HL-60 (cell line): Measurements from ENCODE around the gene NEK7.
"Not testable (repeated sequence)": the region's sequence is repeated elsewhere in the genome, so short reads cannot be mapped to it uniquely, and the experiment has no call there.

Experiments
- DNase-seq, 2 experiments: peaks; one replicate each; pipeline ENCODE4 v3.0.0-alpha.2; 2010 to 2020; ENCODE audit warnings: low read depth in 1 of 2, low spot score in 1 of 2
- H3K27ac ChIP-seq: fragments of 250-450 bp; sonication (Bioruptor Pico); replicated peaks from 2 replicates; pipeline ENCODE4 v1.5.1; 2020; ENCODE audit warnings: mild to moderate bottlenecking, moderate library complexity
- H3K27me3 ChIP-seq: fragments of 250-450 bp; sonication (Bioruptor Pico); 2 replicates; pipeline ENCODE4 v1.5.1; 2021; ENCODE audit warnings: mild to moderate bottlenecking, moderate library complexity; ENCODE audit not compliant: insufficient read depth, poor library complexity, severe bottlenecking
- H3K4me3 ChIP-seq: replicated peaks from 2 replicates; pipeline ENCODE4 v1.5.1; 2011; ENCODE audit warnings: mild to moderate bottlenecking, control low read depth, low read length; ENCODE audit not compliant: insufficient read depth
- GABPA ChIP-seq: IDR thresholded peaks from 2 replicates; pipeline ENCODE4 v1.6.1; 2012; ENCODE audit warnings: low read depth
- POLR2AphosphoS5 ChIP-seq: IDR thresholded peaks from 2 replicates; pipeline ENCODE4 v1.6.1; 2012; ENCODE audit warnings: low read depth
- REST ChIP-seq: IDR thresholded peaks from 2 replicates; pipeline ENCODE4 v1.6.1; 2012; ENCODE audit warnings: low read depth; ENCODE audit not compliant: insufficient replicate concordance
- SPI1 ChIP-seq: IDR thresholded peaks from 2 replicates; pipeline ENCODE4 v1.6.1; 2012; ENCODE audit warnings: low read depth, mild to moderate bottlenecking, borderline replicate concordance
- TF ChIP-seq, protein P1 (sequence below): IDR thresholded peaks from one replicate; pipeline ENCODE4 v1.5.1; 2011; ENCODE audit warnings: low read length, control low read depth, inconsistent platforms; ENCODE audit not compliant: insufficient read depth

NEK7 gene

DNA sequence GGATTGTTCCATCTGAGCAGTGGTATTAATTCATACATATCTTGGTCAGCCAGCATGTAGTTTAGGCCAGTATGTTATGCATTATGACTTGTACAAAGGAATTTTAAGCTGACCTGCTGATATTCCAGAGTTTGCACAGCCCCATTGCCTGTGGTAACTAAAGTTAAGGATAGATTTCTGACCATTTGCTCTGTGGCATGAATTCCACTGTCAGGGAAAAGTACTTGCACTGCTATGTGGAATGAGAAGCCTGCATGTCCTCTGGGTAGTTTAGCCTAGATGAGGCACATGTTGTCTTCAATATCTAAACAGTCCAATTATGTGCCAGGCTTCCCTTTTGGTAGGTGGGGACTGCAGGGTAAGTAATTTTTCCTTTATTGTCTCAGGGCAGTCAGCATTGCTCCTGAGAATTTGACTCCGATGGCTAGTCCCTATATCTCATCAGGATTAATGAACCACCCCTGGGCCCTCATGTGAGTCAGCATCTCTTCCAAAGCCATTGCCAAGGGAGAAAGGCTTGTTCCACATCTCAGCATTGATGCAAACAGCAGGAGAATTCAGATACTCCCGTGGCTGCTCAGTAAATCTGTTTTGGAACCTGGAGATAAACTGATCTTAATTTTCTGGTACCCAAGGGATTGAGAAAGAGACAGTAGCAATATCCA, 30.2 kb downstream of the NEK7 start:
- TF ChIP-seq REST (no peak), GABPA (no peak), POLR2AphosphoS5 (no peak), SPI1 (no peak)
- TF ChIP-seq, protein P1, sequence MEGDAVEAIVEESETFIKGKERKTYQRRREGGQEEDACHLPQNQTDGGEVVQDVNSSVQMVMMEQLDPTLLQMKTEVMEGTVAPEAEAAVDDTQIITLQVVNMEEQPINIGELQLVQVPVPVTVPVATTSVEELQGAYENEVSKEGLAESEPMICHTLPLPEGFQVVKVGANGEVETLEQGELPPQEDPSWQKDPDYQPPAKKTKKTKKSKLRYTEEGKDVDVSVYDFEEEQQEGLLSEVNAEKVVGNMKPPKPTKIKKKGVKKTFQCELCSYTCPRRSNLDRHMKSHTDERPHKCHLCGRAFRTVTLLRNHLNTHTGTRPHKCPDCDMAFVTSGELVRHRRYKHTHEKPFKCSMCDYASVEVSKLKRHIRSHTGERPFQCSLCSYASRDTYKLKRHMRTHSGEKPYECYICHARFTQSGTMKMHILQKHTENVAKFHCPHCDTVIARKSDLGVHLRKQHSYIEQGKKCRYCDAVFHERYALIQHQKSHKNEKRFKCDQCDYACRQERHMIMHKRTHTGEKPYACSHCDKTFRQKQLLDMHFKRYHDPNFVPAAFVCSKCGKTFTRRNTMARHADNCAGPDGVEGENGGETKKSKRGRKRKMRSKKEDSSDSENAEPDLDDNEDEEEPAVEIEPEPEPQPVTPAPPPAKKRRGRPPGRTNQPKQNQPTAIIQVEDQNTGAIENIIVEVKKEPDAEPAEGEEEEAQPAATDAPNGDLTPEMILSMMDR = no peak
- no peak for DNase-seq
- Histone ChIP-seq H3K27ac (no peak overlapping the region), H3K27me3 (no peaks in the 10 kb centered on the region), H3K4me3 (no peak overlapping the region)

DNA sequence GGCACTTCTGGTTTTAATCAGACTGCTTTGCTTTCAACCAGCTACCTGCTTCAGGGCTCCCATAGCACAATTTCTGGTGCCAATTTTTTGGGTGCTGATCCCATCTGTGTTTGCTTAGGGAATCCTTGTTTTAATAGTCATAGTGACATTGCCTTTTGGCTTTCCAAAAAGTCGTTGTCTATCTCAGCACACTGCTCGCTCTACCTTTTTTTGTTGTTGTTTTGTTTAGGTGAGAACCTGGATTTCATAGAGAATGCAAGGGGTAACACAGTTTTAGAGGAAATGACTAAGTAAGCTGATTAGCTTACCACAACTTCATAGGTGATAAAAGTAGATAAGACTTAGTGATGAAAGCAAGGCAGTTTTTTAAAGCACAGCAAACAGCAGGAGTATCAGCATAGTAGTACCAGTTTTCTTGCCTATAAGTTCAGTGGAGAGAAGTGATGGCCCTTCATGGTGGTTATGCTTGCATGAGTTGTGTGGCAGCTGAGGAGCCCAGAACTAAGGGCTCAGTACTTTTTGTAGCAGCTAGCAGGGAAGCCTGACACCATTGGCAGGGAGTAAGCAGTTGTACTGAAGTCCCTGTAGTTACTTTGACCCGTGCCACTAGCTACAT, 31.3 kb downstream of the NEK7 start:
- Histone ChIP-seq H3K4me3 (no peak overlapping the region), H3K27ac (no peak overlapping the region), H3K27me3 (no peaks in the 10 kb centered on the region)
- TF ChIP-seq, protein P1 = no peak
- TF ChIP-seq POLR2AphosphoS5 (no peak), GABPA (no peak), REST (no peak), SPI1 (no peak)
- DNase-seq = no peak

- no peak overlapping the region for H3K27ac ChIP-seq
- no peak for TF ChIP-seq SPI1
- TF ChIP-seq GABPA = no peak
- TF ChIP-seq REST = no peak
- TF ChIP-seq, protein P1 = no peak
- TF ChIP-seq POLR2AphosphoS5 = no peak
- no peak overlapping the region for H3K4me3 ChIP-seq
- no peak for DNase-seq
- H3K27me3 ChIP-seq = no peaks in the 10 kb centered on the region
These were observed 34.3 kb downstream of the NEK7 start for GRCh38 chr1:198191117-198191516.

GRCh38 chr1:198193871-198194270, 37.1 kb downstream of the NEK7 start:
- H3K27me3 ChIP-seq, DNase-seq, H3K27ac ChIP-seq, H3K4me3 ChIP-seq: not testable (repeated sequence)
